ENCODE results near the gene BLCAP.
"Not testable (repeated sequence)": the region's sequence is repeated elsewhere in the genome, so short reads cannot be mapped to it uniquely, and the experiment has no call there.

The BLCAP gene, protein sequence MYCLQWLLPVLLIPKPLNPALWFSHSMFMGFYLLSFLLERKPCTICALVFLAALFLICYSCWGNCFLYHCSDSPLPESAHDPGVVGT

DNA sequence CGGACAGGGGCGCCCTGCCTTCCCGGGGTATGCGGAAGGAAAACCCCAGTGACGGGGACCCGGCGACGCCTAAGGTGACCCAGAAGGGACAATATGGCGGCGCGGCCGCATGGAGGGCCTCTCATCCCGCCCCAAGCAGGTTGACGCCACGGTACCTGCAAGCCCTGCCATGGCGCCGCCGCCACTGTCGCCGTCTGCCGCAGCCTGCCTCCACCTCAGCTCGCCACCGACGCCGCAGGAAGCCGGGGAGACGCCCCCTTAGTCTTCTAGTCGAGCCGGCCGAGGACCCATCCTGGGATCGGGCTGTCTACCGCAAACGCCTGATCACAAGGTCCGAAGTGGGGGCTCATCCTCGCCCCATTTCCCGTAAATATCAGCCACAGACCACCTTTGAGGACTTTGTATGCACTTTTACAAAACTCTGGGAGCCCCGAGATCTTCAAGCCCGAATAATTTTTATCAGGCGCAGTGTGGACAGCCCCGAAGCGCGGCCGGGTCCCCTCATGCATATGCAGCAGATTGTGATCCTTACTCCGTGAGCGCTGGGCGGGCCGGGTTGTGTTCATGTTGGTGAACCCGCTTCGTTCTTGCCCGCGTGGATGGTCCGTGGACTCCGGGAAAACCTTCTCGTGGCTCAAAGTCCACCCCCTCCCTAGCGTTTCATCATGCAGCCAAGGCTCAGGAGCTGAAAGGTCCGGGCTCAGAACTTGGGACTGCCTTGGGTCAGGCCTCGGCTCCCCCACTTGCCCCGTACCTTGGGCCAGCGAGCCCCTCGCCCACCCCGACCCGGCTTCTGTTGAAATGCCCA lies at the start of gene BLCAP:
BLCAP (minus strand) TSS at position 239 of the 808 bp plus-strand sequence. CDS start 8,702 bp downstream, outside the sequence.
- peak; percentile 83 to 84 for DNase-seq (ENCODE audit: low read depth in 2 of 2)

DNA sequence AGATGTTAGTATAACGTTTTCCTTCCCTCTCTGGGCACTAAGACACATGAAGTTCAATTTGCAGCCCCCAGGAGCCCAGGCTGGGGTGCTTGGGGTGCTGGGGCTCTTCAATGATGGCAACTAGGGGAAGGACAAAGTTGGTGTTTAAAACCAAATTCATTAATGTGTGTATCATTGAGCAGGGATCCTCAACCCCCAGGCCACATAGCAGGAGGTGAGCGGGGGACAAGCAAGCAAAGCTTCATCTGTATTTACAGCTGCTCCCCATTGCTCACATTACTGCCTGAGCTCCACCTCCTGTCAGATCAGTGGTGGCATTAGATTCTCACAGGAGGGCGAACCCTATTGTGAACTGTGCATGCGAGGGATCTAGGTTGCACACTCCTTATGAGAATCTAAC lies 49.8 kb upstream of the BLCAP start:
- not testable (repeated sequence) for DNase-seq (ENCODE audit: low read depth in 2 of 2)

DNA sequence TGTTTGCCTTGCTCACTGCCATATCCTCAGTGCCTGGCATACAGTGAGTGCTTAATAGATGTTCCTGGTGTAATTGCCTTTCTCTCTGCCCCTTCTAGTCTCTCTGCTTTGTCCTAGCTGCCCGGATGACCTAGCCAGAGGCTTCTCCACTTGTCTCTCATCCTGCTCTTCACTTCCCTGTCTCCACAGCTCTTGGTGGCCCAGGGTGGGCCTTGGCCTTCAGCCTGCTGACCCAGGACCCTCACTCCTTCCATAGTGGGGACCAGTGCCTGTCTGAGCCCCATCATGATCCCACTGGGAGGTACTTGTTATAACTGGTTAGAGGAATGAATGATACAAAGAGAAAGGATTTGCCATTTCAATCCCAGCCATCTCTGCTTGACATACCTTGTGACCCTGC lies 49.2 kb upstream of the BLCAP start:
- DNase-seq (ENCODE audit: low read depth in 2 of 2): no peak

DNA sequence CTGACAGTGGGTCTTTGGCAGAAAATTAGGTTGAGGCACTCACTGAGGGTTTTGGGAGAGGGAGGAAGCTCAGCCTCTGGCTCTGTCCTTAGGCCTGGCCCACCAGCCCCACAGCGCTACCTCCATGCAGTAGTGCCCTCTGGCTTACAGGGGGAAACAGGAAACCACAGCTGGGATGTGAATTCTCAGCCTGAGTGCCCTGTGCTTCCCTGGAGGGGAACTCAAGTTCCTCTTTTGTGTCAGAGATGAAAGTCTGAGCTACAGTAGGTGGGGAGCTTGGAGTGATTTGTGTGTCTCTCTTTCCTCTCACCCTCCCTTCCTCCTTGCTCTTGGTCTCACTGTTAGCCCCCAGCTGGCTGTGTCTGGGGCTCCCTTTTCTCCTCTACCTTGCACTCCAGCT lies 48.2 kb upstream of the BLCAP start:
- DNase-seq (ENCODE audit: low read depth in 2 of 2): no peak

DNA sequence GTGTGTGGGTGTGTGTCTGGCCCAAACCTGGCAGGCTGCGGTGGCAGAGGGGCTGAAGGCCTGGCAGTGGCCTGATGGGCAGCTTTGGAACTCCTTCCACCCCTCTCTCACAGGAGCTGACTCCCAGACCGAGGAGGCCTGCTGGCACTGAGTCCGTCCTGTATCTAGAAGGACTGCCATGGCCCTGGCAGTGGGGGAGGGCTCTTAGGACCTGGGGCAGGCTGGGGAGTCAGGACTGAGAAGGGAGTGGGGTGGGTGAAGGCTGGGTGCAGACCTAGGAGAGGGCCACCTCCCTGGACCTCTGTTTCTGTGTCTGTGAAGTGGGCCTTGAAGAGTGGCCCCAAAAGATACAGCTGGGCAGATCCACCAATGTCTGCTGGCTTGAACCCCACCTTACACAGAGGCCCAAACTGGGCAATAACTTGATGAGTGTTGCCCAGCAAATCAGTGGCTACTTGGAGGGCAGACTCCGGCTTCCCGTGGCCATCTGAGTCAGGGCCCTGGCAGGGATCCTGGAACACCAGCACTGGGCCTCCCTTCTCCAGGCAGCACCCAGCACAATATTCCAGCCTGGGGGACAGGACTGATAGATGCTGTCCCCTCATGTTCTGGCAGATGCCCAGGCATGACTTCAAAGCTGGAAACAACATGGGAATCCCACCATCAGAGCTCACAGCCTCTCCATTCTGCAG lies 46.7 kb upstream of the BLCAP start:
- DNase-seq (ENCODE audit: low read depth in 2 of 2): no peak

DNA sequence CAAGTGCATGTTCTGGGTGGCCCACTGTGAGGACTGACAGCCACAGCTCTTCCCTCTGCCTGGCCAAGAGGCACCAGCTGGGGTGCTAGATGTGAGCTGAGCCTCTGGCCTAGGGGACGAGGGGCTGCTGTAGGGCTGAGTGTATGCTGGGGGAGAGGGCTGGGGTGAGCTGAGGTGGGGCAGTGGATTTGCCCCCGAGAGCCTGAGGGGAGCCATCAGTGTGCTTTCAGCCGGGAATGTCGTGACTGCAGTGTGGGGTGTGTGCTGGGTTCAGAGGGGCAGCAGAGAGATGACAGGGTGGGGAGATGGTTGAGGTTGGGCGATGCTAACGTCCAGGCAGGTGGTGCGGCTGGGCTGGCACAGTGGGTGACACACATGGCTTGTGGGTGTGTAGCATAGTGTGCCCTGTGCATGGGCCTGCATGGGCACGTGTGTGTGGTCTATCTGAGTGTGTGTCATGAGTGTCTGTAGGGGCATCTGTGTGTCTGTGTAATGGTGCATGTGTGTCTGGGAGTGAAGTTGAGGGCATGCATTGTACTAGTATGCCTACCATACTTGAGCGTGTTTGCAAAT lies 46.0 kb upstream of the BLCAP start:
- DNase-seq (ENCODE audit: low read depth in 2 of 2): no peak

DNA sequence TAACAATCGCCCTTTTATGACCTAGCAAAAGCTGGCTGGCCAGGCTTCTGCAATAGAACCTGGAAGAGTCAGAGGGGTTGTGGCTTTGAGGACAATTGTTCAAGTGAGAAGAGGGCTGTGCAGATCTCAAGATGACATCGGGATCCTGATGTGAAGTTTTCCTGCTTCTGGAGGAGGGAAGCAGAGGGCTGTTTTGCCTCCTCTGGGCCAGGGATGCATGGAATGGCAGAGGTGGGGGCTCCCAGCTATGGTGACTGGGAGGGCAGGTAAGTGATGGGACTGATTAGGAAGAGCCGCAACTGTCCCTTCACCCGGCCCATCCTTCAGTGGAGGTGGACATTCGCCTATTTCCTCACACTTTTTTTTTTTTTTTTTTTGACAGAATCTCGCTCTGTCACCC lies 43.4 kb upstream of the BLCAP start:
- no peak for DNase-seq (ENCODE audit: low read depth in 2 of 2)

DNA sequence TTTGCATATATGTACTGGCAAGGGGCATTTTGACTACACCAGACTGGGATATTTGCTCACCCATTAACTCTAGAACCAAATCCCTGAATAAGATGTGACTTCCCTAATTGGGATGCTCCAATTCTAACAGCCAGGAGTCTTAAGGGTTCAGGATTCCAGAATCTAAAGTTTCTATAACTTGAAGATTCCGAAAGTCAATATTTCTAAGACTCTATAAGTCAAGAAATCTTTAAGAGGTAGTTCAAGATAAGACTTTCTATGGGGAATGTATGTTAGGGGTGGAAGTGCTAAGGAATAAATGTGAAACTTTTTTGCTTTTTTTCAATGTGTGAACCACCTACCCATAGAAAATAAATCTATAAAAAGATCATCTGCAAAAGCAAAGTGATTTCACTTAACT lies 42.7 kb upstream of the BLCAP start:
- no peak for DNase-seq (ENCODE audit: low read depth in 2 of 2)

DNA sequence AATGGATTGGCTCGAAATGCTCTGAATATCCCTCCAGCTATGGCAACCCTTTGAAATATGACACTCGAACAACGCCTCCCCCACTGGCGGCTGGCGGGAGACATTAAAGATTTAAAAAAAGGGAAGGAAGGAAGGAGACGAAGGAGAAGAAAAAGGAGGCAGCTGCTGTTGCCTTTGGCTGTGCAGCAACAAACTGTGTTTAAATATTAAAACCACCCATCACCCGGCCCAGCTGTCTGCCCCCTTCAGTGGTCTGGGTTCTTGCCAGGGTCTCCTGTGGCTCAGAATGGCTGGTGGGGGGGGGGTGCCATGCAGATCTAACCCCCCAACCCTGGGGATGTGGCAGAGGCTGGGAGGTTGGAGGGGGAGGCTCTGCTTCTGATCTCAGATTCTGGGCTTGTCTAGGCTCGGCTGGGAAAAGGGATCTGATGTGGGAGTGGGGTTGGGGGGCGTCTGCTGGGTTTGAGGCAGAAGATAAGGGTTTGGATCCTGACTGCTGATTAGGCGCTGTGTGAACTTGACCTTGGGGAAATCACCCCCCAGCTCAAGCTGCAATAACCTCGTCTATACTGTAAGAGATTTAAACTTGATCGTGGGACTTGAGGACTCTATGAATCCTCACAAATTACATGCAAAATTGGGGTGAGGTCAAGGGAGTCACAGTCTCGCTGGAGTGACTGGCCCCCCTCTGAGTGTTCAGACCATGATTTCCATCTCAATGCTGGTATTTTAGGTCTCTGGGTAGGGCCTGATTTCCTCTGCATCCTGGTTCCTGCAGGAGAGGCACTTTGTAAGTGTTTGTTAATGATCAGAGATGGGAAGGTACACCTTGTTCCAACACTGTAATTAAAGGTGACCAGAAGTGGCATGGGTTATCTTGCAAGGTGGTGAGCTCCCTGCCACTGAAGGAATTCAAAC lies 40.3 kb upstream of the BLCAP start:
- no peak for DNase-seq (ENCODE audit: low read depth in 2 of 2)

DNA sequence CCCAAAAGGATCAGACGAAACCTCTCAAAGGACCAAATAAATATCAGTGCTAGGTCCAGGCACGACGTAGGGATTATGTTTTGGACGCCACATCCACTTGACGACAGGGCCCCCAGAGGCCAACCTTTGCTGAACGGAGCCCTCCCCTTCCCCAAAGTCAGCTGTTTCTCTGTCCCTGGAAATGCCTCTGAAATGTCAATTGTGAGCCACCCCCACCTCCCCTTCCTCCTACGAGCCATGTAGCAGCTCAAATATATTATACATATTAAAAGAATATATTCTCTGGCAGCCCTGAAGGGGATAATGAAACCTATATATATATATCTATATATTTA lies 39.6 kb upstream of the BLCAP start:
- DNase-seq (ENCODE audit: low read depth in 2 of 2): no peak

DNA sequence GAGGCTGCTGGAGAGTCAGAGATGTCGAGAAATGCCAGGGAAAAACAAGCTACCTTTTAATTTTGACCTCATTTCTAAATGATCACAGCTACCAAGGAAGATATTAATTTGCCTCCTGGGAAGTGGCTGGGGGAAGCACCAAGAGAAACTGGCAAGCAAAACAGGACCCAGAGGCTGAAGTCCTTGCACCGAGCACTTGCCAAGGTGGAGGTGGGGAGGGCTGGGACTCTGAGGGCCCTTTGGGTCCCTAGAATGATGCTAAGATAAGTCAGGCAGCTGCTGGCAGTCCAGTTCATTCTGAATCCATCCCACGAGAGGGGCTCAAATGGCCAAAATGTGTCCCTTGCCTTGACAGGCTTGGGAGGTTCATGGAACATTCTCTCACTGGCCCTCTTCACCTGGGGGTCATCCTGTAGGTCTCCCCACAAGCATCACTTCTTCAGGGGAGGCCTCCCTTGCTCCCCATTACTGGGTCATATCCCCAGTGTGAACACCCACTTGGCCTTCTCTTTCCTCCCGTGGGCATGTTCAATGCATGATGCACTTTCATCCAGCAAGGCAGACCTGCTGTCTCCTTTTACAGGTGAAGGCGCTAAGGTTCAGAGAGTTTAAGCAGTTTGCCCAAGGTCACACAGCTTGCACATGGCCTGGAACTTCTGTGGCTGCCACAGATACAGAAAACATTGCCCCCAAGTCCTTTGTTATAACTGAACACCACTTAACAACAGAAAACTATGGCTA lies 39.1 kb upstream of the BLCAP start:
- DNase-seq (ENCODE audit: low read depth in 2 of 2): no peak

DNA sequence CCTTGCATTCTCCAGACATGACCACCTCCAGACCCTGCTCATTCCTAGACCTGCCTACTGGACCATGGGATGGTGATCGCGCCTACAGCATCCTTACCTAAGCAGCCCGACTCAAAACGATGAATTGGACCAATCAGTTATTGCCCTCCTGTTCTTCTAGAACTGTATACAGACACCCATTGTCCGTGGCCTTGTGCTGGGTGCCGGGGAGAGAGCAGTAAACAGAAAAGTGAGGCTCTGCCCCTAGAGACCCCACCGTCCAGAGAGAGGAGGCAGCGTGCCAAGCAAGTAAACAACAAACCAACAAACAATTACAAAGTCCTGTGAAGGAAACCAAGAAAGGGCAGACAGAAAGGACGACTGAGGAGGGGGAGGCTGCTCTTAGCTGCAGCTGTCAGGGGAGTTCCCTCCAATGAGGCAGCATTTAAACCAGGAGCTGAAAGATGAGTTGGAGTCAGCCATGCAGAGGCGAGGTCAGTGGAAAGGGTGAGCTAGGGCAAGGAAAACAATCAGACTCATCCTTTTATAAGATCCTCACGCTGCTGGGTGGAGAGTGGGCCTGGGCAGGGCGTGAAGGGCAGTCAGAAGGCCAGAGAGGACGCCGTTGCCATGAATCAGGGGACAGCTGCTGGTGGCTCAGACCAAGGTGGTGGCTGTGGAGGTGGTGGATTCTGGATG lies 37.6 kb upstream of the BLCAP start:
- no peak for DNase-seq (ENCODE audit: low read depth in 2 of 2)

DNA sequence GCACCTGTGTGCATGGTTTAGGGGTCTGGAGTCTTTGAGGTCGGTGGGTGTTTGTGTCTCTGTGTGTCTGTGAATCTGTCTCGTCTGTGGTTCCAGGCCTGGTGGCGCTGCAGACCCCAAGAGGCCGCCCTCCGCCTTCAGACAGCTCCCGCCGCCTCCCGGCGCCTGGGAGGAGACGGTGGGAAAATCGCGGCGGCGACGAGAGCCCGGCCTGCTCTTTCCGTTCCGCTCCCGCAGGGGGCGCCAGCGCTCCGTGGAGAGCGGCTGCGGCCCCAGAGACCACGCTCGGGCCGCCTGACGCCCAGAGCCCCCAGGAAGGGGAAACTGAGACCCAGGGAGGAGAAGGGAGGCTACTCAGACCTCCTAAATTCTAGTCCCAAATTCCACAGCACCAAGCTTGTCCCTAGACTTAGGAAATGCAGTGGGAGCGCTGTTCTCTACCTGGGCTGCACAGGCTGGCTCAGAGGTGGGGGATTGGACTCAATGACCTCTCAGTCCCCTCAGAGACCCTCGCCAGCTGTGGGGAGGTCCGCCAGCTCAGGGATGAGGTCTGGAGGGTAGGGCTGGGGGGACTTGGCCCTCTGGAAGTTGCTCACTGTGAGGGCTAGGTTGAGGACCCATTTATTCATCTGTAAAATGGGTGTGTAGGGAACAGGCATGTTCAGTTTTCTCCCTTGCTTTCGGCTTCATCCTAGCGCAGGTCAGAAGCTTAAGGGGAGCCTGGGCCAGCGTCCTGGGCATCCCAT lies 36.9 kb upstream of the BLCAP start:
- peak in 1 of 2 donors; percentile 25 for DNase-seq (ENCODE audit: low read depth in 2 of 2)

DNA sequence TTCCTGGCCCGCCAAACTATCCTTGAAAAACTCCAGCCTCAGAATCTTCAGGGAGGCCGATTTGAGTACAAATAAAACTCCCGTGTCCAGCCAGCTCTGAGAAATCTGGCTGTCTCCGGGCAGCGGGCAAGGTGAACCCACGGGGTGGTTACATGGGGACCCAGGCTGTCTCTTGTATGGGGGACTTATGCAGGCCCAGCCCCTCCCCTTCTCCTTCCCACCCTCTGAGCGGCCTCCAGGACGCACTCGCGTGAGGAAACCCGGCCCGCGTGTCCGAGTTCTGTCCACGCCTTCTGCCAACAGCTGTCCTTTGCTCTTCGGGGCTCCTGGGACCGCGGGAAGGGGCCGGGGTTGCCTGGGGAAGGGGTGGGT lies 36.3 kb upstream of the BLCAP start:
- no peak for DNase-seq (ENCODE audit: low read depth in 2 of 2)

DNA sequence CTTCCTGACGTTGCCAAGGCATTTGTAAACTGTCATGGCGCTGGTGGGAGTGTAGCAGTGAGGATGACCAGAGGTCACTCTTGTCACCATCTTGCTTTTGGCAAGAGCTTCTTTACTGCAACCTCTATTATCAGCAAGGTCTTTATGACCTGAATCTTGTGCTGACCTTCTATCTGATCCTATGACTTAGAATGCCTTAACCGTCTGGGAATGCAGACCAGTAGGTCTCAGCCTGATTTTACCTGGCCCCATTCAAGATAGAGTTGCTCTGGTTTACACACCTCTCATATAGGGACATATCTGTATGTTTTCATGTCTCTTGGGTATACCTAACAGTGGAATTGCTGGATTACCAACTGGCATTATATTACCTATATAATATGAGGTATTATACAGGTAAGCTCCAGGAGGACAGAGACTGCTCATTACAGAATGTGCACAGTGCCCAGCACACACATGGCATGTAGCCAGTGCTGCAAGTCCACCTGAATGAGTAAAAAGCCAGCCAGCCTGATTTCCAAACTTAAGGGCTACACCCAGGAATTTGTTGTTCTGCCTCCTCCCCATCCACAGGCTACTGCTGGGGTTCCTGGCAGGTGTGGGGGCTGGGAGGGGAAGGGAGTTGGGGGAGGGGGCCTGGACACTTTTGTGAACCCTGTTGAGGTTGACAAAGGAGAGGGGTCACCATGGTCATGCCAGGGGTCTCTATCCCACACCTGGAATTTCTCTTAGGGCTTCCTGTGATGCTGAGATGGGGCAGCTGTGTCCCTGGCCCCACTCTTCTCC lies 35.2 kb upstream of the BLCAP start:
- DNase-seq (ENCODE audit: low read depth in 2 of 2): no peak

DNA sequence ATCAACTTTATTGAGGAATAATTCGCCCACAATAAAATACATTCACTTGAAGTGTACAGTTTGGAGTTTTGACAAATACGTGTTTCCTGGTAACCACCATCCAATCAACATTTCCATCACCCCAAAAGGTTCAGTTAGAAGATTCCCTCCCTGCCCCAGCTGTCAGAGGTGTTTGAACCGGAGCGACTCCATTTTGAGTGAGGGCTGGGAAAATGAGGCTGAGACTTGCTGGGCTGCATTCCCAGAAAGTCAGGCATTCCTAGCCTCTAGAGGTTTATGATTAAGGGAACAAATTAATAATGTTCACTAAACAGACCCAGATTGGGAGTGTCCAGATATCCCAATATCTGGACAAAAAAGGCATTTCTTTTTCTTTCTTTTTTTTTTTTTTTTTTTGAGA lies 33.0 kb upstream of the BLCAP start:
- DNase-seq (ENCODE audit: low read depth in 2 of 2): no peak

DNA sequence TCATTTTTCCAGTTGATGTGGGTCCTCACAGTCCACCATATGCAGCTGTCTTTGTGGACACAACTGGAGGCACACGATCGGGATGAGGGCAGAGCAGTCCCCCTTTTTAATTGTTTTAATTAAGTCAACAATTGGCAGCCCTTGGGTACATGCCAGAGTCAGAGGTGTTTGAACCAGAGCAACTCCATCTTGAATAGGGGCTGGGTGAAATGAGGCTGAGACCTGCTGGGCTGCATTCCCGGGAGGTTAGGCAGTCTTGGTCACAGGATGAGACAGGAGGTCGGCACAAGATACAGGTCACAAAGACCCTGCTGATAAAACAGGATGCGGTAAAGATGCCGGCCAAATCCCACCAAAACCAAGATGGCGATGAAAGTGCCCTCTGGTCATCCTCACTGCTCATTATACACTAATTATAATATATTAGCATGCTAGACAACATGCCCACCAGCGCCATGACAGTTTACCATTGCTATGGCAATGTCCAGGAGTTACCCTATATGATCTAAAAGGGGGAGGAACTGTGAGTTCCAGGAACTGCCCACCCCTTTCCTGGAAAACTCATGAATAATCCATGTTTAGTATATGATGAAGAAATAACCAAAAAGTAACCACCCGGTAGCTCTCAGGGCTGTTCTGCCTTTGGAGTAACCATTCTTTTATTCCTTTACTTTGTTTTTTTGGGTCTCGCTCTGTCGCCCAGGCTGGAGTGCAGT lies 31.8 kb upstream of the BLCAP start:
- no peak for DNase-seq (ENCODE audit: low read depth in 2 of 2)

DNA sequence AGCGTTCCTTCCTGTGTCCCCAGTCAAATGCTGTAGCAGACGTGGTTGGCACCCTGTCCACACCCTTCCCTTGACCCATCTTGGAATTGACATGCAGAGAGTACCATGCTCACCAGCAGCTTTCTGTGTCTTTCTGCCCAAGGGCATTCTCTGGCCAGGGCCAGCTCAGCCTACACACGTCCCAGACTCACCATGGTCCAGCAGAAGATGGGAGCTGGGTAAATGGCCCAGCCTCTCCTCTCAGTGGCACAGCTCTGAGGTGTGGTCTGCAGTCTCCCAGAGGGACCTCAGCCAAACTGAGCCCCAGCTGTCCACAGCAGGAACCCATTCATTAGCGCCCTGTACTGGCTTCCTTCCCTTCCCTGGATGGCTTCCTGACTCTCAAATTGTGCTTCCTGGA lies 31.1 kb upstream of the BLCAP start:
- DNase-seq (ENCODE audit: low read depth in 2 of 2): no peak

Measured in stimulated activated CD4-positive, alpha-beta T cell treated with anti-CD3 and anti-CD28 coated beads, Interleukin-15, amount 100 ng/mL, for 48 hours (primary cell).